ENCODE results near the gene IFNLR1.
A peak's percentile ranks its signal among the peaks of the same experiment; 100 is the strongest.

Gene IFNLR1

DNA sequence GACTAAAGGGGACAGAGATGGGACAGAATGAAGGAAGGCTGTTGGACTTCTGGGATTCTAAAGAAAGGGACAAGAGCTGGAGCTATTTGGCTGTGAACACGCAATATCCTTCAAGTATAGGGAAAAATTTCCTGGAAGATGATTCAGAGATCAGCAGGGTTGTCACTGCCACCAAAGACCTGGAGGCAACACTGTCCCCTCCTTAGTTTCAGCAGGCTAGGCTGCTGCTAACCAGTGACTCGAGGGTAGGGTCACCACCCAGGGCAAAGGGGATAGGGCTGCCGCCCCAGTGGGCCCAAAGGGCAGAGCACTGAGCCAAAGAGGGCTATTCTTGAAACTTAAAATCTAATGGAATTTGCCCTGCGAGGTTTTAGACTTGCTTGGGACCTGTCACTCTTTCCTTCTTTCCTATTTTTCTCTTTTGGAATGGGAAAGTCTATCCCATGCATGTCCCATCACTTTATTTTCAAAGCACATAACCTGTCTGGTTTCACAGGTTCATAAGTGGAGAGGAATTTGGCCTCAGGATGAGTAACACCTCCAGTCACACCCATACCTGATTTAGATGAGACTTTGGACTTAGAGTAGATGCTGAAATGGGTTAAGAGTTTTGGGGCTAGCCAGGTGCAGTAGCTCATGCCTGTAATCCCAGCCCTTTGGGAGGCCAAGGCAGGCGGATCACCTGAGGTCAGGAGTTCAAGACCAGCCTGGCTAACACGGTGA lies 11.9 kb downstream of the IFNLR1 start:
- no peak for DNase-seq

GRCh38 chr1:24173638-24174575 lies 13.2 kb downstream of the IFNLR1 start:
- DNase-seq: no peak

- DNase-seq: no peak
These were observed 14.5 kb downstream of the IFNLR1 start for GRCh38 chr1:24172598-24172997.

- no peak for DNase-seq
These were observed 17.8 kb downstream of the IFNLR1 start for GRCh38 chr1:24169286-24169685.

GRCh38 chr1:24168245-24168644 lies 18.8 kb downstream of the IFNLR1 start:
- no peak for DNase-seq

- DNase-seq: no peak
These were observed 20.1 kb downstream of the IFNLR1 start for GRCh38 chr1:24167008-24167407.

DNA sequence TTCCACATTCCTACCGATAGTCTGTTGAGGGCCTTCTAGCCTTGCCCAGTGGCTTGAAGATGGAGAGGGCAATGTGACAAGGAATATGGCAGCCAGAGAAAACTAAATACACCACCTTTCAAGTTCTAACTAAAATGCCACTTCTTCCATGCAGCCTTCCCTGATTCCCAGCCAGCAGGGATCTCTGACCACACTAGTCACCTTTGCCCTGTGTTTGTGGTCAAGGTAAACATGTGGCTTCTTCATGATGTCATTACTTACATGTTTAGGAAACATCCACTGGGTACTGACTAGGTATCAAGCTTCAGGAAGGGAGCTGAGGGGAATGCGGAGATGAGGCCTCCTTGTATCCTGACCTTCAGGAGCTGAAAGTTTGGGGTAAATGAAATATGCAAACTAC lies 21.6 kb downstream of the IFNLR1 start:
- no peak for DNase-seq

- no peak for DNase-seq
These were observed 23.1 kb downstream of the IFNLR1 start for GRCh38 chr1:24164004-24164403.

- DNase-seq: no peak
These were observed 24.9 kb downstream of the IFNLR1 start for GRCh38 chr1:24162201-24162600.

DNA sequence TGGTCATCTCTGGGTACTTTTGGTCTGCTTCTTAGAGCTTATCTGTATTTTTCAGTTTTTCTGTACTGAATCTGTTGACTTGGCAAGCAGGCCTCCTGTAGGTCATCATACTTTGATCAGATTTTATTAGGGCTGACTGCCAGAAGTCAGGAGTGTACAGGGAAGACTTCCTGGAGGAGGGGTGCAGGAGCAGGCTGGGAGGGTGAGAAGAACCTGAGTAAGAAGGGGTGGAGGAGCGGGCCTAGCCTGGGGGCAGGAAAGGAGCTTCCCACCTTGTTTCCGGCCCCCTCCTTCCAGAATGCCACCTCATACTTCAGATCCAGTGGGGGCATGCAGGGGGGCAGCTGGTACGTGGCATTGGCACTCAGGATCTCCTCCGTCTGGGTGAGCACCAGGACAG lies 25.8 kb downstream of the IFNLR1 start:
- no peak for DNase-seq

DNA sequence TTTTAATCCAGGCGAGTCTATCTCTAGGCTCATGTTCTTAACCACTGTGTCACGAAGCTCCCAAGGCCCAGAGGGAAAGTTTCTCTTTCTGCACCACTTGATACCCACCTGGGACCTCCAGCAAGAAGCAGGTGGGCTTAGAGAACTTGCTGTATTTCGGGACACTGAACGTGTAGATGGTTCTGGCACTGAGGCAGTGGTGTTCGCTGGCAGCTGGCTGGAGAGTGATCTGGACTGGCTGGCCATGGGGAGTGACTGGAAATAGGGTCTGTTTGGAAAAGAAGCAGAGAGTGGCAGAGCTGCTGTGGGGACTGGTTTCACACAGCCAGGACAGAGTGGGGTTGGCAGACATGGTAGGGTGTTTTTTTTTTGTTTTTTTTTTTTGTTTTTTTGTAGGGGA lies 27.7 kb downstream of the IFNLR1 start:
- no peak for DNase-seq

DNA sequence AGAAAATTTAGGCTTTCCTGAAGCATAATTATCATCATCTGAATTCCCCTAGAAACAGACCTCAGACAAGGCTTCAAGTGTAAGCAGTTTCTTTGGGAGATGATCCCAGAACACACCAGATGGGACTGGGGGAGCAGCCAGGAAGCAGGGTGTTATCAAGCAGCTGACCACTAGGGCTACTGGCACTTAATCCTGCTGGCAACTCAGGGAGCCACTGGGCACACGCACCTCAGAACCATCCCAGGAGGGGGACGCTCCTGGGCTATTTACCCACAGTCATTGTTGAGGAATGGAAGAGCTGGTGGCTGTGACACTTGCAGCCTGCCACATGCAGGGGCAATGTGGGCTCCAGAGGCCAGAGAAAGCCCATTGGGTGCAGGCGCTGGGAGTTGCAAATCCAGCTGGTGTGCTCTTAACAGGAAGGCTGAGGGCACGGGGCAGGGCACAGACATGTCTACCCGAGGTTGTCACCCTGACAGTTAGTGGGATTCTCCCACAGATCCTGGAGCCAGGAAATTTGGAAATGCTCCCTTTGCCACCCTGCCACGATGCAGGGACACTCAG lies 29.1 kb downstream of the IFNLR1 start:
- DNase-seq: no peak

DNA sequence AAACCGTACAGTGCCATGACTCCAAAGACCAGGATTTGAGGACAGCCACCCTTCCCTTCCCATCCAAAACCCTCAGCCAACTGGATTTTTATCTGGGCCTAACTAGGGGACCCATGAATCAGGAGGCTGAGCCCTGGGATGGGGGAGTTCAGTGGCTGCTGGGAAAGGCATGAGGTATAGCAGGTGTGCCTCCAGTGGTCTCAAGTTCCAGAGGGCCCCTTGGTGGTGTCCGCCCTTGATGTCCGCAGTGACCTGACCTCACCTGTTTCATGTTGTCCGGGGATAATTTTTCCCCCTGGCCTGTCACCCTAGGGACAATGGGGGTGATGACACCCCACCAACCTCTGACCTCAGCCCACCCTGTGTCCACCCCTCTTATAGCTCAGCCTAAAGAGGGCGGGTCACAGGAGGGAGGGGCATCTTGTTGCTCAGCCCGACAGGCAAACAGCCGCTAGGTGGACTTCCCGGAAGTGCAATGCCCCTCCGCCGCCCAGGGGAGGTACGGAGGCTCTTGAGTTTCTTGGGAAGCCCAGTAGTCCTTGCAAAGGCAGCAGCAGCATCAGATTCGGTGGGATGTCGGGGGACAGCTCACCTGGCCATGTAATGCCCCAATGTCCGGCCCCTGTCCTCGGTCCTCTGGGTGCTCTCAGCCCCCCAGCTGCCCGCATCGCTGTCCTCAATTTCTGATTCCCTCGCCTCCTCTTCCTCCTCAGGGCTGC lies 30.4 kb downstream of the IFNLR1 start:
- no peak for DNase-seq

GRCh38 chr1:24155011-24155782 lies 31.9 kb downstream of the IFNLR1 start:
- no peak for DNase-seq

DNA sequence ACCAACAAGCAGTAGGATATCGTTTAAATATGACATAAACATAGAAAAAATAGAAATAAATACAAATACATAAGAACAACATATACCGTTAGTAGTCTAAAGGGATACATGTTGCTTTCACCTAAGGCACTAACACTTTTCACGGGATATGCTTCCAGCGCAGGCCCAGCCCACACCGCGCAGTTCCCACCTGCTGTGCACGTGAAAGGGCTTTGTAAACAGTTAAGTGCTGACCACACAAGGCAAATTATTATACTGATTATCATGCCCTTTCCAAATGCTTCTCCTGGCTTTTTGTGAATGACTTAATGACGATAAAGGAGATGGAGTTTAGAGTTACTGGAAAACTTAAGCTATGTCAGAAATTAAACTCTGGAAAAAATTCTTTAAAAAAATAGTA lies 32.9 kb downstream of the IFNLR1 start:
- no peak for DNase-seq

DNA sequence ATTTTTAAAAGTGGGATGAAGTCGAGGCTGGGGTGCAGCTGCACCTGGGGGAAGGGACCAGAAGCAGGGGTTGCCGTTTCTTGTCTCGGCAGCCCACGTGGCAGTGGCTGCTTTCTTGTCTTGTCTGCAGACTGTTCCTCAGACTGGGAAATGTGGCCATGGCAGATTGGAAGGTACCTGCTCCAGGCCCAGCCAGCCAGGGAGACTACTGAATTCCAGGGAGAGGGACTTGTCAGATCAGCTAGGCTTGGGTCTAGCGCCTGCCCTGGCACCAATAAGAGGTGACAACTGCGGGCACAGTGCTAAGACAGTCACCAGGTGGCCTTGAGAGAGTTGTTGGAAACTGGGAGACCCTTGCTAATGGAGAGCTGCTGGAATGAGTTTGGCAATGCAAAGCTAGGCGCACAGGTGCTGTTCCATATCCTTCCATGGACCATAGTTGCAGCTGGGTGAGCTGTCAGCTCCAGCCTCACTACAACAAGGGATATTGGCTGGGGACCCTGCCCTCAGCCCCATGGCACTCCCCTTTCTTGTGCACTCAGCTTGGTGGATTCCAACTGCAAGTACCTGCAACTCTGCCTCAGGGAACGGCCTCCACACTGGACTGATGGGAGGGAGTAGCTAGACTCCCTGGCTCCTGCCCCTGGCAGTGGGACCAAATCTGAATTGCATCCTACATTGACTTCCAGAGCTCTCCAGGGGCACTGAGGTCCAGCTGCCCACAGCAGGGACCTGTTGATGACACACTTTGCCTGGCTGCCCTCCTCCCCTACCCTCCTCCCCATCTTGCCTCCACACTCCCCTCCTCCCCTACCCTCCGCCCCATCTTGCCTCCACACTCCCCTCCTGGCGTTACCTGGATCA lies 34.2 kb downstream of the IFNLR1 start:
- no peak for DNase-seq

DNA sequence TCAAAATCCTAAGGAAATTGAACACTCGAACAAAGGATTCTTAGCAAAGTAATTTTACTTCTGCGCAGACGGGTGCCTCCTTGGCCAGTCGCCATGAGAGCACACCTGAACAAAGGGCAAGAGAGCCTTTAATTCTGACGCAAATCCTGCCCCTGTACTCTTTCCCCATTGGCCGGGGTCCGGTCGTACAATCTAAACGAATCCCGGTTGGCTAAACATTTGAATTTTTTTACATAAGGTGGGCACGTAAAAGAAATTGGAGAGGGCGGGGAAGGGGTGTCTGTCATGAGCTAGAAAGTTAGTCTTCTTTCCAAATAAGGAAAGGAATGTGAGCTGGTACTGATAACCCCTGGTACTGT lies 35.9 kb downstream of the IFNLR1 start:
- no peak for DNase-seq

DNA sequence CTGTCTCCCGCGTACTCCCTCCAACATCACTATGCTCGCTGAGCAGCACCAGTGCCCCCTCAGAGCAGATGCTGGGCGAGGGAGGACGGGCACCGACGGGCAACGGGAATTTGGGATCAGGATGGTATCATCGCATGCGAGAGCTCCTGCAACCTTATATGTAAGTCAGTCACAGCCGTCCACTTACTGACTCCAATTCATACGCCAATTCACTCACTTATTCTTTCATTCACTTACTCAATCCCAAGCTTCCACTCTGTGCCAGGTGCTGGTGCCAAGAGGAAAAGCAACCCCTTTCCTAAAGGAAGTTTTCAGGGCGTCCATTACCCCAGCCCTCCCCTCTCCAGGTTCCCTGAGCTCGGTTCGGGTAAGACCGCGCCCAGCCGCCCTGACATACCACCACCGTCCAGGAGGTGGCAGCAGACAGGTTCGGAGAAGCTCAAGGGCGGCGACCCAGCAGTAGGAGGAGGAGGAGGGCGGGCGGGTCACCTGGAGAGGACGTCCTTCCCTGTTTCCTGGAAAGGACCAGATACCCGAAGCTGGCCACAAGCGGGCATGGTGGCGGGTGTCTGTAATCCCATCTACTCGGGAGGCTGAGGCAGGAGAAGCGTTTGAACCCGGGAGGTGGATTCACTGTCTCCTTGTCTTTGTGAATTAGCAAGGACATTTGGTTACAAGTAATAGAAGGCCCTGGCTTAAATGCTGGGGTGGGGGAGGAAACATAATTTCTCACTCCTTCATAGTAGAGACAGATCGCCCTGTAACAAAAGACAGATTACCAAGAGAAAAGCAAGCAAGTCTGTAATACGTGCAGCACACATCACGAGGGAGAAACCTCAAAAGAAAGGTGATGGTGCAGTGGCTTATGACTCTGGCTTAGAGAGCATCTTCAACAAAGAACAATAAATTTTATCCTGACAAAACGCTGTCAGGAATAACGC lies 36.6 kb downstream of the IFNLR1 start:
- peak; percentile 79 for DNase-seq

- peak; percentile 4 for DNase-seq
These were observed 37.2 kb downstream of the IFNLR1 start for GRCh38 chr1:24149866-24150233.

GRCh38 chr1:24147816-24148215 lies 39.3 kb downstream of the IFNLR1 start:
- DNase-seq: no peak
